IMR-90 (cell line): Measurements from ENCODE around the gene NR2C1. TPM values are rescaled to one million over a fixed set of nuclear protein-coding genes. Genes with fewer than 3 reads are reported as not detected.

ENCODE experiments used
- ATAC-seq: fragments of 200-7000 bp; cut with Tn5 transposase; 2 replicates; pipeline ENCODE4 v1.9.1; 2020; ENCODE audit warnings: low read depth, mild to moderate bottlenecking, moderate library complexity
- BruUV-seq: library from RNA; stranded (reverse); fragments of 400-500 nt; replicated peaks from 2 replicates; lab custom pipeline; 2021; lab: Mats Ljungman, UMichigan
- CTCF ChIA-PET: fragments of 300-600 bp; formaldehyde crosslinking; extraction: SDS; loops from one replicate; lab custom pipeline; 2021; ENCODE audit warnings: antibody characterized with exemption; lab: Yijun Ruan, JAX
- POLR2A ChIA-PET: fragments of 300-600 bp; sonication (Branson Sonifier 250); formaldehyde crosslinking; loops from one replicate; lab custom pipeline; 2022; ENCODE audit warnings: antibody characterized with exemption; ENCODE audit not compliant: unreplicated experiment; lab: Charles Lee
- DNase-seq: peaks from one replicate; pipeline ENCODE4 v3.0.0; 2013
- H2AFZ ChIP-seq: replicated peaks from 2 replicates; pipeline ENCODE3; 2013; ENCODE audit warnings: low read length, mild to moderate bottlenecking; ENCODE audit not compliant: poor library complexity
- H2AK5ac ChIP-seq: 2 replicates; pipeline ENCODE4 v1.6.1; 2013; ENCODE audit warnings: low read depth, low read length, inconsistent platforms
- H2AK9ac ChIP-seq: replicated peaks from 2 replicates; pipeline ENCODE3; 2013; ENCODE audit warnings: mild to moderate bottlenecking, low read depth, low read length, moderate library complexity; ENCODE audit not compliant: poor library complexity
- H2BK120ac ChIP-seq: 2 replicates; pipeline ENCODE4 v1.6.1; 2013; ENCODE audit warnings: low read depth, low read length, inconsistent platforms
- H2BK15ac ChIP-seq: 3 replicates; pipeline ENCODE4 v1.6.1; 2013; ENCODE audit warnings: low read depth, low read length, inconsistent platforms
- H2BK20ac ChIP-seq: 2 replicates; pipeline ENCODE4 v1.6.1; 2013; ENCODE audit warnings: low read depth, mild to moderate bottlenecking, inconsistent platforms, low read length, moderate library complexity
- H2BK5ac ChIP-seq: 2 replicates; pipeline ENCODE4 v1.6.1; 2013; ENCODE audit warnings: mild to moderate bottlenecking, low read depth, low read length, inconsistent platforms; ENCODE audit not compliant: poor library complexity, severe bottlenecking
- H3K14ac ChIP-seq: replicated peaks from 2 replicates; pipeline ENCODE4 v1.6.1; 2013; ENCODE audit warnings: low read depth, low read length, inconsistent platforms
- H3K18ac ChIP-seq: 2 replicates; pipeline ENCODE4 v1.6.1; 2013; ENCODE audit warnings: low read depth, low read length, control low read depth
- H3K23ac ChIP-seq: 2 replicates; pipeline ENCODE4 v1.6.1; 2013; ENCODE audit warnings: low read depth, low read length, inconsistent platforms
- H3K27ac ChIP-seq: 2 replicates; pipeline ENCODE4 v1.5.1; 2013; ENCODE audit warnings: mild to moderate bottlenecking, control low read depth, low read length; ENCODE audit not compliant: insufficient read depth
- H3K27me3 ChIP-seq: 2 replicates; pipeline ENCODE4 v1.6.1; 2013; ENCODE audit warnings: low read length; ENCODE audit not compliant: control insufficient read depth, insufficient read depth
- H3K36me3 ChIP-seq: 2 replicates; pipeline ENCODE4 v1.6.1; 2013; ENCODE audit warnings: low read length, mixed read lengths; ENCODE audit not compliant: control insufficient read depth, insufficient read depth
- H3K4ac ChIP-seq: 2 replicates; pipeline ENCODE4 v1.6.1; 2013; ENCODE audit warnings: low read depth, low read length, inconsistent platforms
- H3K4me1 ChIP-seq: 2 replicates; pipeline ENCODE4 v1.6.1; 2013; ENCODE audit warnings: low read length, mixed read lengths; ENCODE audit not compliant: control insufficient read depth, insufficient read depth
- H3K4me2 ChIP-seq: 2 replicates; pipeline ENCODE4 v1.6.1; 2013; ENCODE audit warnings: low read depth, mild to moderate bottlenecking, control low read depth, low read length, moderate library complexity
- H3K4me3 ChIP-seq: 2 replicates; pipeline ENCODE4 v1.5.1; 2013; ENCODE audit warnings: low read depth, mild to moderate bottlenecking, control low read depth, low read length, moderate library complexity; ENCODE audit not compliant: insufficient read depth
- H3K56ac ChIP-seq: 2 replicates; pipeline ENCODE4 v1.6.1; 2013; ENCODE audit warnings: low read length, inconsistent platforms; ENCODE audit not compliant: insufficient read depth; ENCODE audit errors: extremely low read depth
- H3K79me1 ChIP-seq, 2 experiments: 2 replicates each; pipeline ENCODE4 v1.6.1; 2013; ENCODE audit warnings: low read length in 2 of 2, inconsistent platforms in 1 of 2, low read depth in 1 of 2
- H3K9ac ChIP-seq: 2 replicates; pipeline ENCODE4 v1.6.1; 2013; ENCODE audit warnings: low read depth, low read length, control low read depth
- H3K9me1 ChIP-seq: 2 replicates; pipeline ENCODE4 v1.6.1; 2013; ENCODE audit warnings: low read length, inconsistent platforms; ENCODE audit not compliant: insufficient read depth
- H3K9me3 ChIP-seq: 2 replicates; pipeline ENCODE4 v1.6.1; 2013; ENCODE audit warnings: low read length; ENCODE audit not compliant: control insufficient read depth, insufficient read depth
- H4K20me1 ChIP-seq: 2 replicates; pipeline ENCODE4 v1.6.1; 2013; ENCODE audit warnings: low read length, inconsistent platforms; ENCODE audit not compliant: insufficient read depth
- H4K5ac ChIP-seq: 2 replicates; pipeline ENCODE4 v1.6.1; 2013; ENCODE audit warnings: mild to moderate bottlenecking, low read depth, low read length, control low read depth
- H4K8ac ChIP-seq, 2 experiments: 2 replicates each; pipeline ENCODE4 v1.6.1; 2013; ENCODE audit warnings: low read depth in 2 of 2, low read length in 2 of 2, control low read depth in 1 of 2, inconsistent platforms in 1 of 2
- H4K91ac ChIP-seq: 2 replicates; pipeline ENCODE4 v1.6.1; 2013; ENCODE audit warnings: low read depth, low read length, inconsistent platforms; ENCODE audit not compliant: insufficient read depth
- BHLHE40 ChIP-seq: fragments of 150-350 bp; IDR thresholded peaks from 2 replicates; pipeline ENCODE4 v1.6.1; 2016; ENCODE audit warnings: mild to moderate bottlenecking, low read depth, low read length
- CEBPB ChIP-seq: IDR thresholded peaks from 2 replicates; pipeline ENCODE4 v1.6.1; 2012; ENCODE audit warnings: low read depth, low read length, improper control_type of control experiment
- CHD1 ChIP-seq: IDR thresholded peaks from 2 replicates; pipeline ENCODE4 v1.6.1; 2012; ENCODE audit warnings: low read depth, low read length, improper control_type of control experiment
- CTCF ChIP-seq: conservative IDR thresholded peaks from 2 replicates; pipeline ENCODE4 v1.5.1; 2012; ENCODE audit warnings: mild to moderate bottlenecking, low read depth, low read length, improper control_type of control experiment
- ELK1 ChIP-seq: fragments of 150-350 bp; IDR thresholded peaks from 2 replicates; pipeline ENCODE4 v1.6.1; 2016; ENCODE audit warnings: low read depth, mild to moderate bottlenecking, low read length, moderate library complexity, borderline replicate concordance
- FOS ChIP-seq: fragments of 150-350 bp; IDR thresholded peaks from 2 replicates; pipeline ENCODE4 v1.6.1; 2016; ENCODE audit warnings: low read depth, low read length
- MAFK ChIP-seq: IDR thresholded peaks from 2 replicates; pipeline ENCODE4 v1.6.1; 2012; ENCODE audit warnings: low read depth, low read length, improper control_type of control experiment
- MAZ ChIP-seq: IDR thresholded peaks from 2 replicates; pipeline ENCODE4 v1.6.1; 2012; ENCODE audit warnings: low read depth, mild to moderate bottlenecking, low read length, improper control_type of control experiment, moderate library complexity, borderline replicate concordance
- NFE2L2 ChIP-seq: fragments of 150-350 bp; IDR thresholded peaks from 2 replicates; pipeline ENCODE4 v1.6.1; 2016; ENCODE audit warnings: low read depth, mild to moderate bottlenecking, low read length
- POLR2A ChIP-seq: IDR thresholded peaks from 2 replicates; pipeline ENCODE4 v1.6.1; 2012; ENCODE audit warnings: mild to moderate bottlenecking, low read depth, low read length
- RAD21 ChIP-seq: IDR thresholded peaks from 2 replicates; pipeline ENCODE4 v1.6.1; 2012; ENCODE audit warnings: low read length, improper control_type of control experiment
- RCOR1 ChIP-seq: IDR thresholded peaks from 2 replicates; pipeline ENCODE4 v1.6.1; 2012; ENCODE audit warnings: mild to moderate bottlenecking, low read length, improper control_type of control experiment; ENCODE audit not compliant: insufficient replicate concordance
- RFX5 ChIP-seq: IDR thresholded peaks from 2 replicates; pipeline ENCODE4 v1.8.0; 2012; ENCODE audit warnings: low read depth, mild to moderate bottlenecking, low read length, moderate library complexity
- SMC3 ChIP-seq: fragments of 150-350 bp; IDR thresholded peaks from 2 replicates; pipeline ENCODE4 v1.6.1; 2016; ENCODE audit warnings: low read depth, mild to moderate bottlenecking, antibody characterized with exemption, low read length, moderate library complexity
- USF2 ChIP-seq: fragments of 150-350 bp; IDR thresholded peaks from 2 replicates; pipeline ENCODE4 v1.6.1; 2017; ENCODE audit warnings: mild to moderate bottlenecking, antibody characterized with exemption, low read length, low read depth
- dilution Hi-C: fragments of 300-500 bp; cut with HindIII; formaldehyde crosslinking; loops from one replicate; pipeline ENCODE4 v1.14.3; 2018; ENCODE audit warnings: low sequenced_read_pairs; ENCODE audit not compliant: unreplicated experiment
- in situ Hi-C: fragments of 300-500 bp; cut with MboI; formaldehyde crosslinking; loops from 3 replicates; pipeline ENCODE4 v1.14.3; 2019; ENCODE audit warnings: low sequenced_read_pairs, inconsistent platforms, mixed read lengths
- intact Hi-C: fragments of 100-400 bp; cut with micrococcal nuclease; formaldehyde crosslinking; loops from 2 replicates; pipeline ENCODE4 v1.10.0; 2022
- polyA plus RNA-seq, 3 experiments: library from polyadenylated mRNA; depleted of rRNA; stranded (reverse); fragments of >200 nt; gene quantifications; 2 replicates each; pipeline ENCODE4 v1.2.3, GENCODE V29; 2012; ENCODE audit warnings: low replicate concordance in 1 of 3
- total RNA-seq: library from RNA; depleted of rRNA; stranded (reverse); fragments of >200 nt; gene quantifications from 2 replicates; pipeline ENCODE4 v1.2.3, GENCODE V29; 2012

Gene NR2C1
- total and polyA plus RNA-seq, 2 of the 4 experiments (the other 2 are of a cell fraction) = 12.7 to 14.1 TPM

- no peaks in the 10 kb centered on the region; the same call in 1 of the 2 replicates for H3K36me3 ChIP-seq
- intact Hi-C loops (loop anchor here (5.0 kb wide), 1 partner anchor 48 kb away; no protein-coding TSS in a partner anchor), in situ Hi-C loops (no loop called here), dilution Hi-C loops (no loop called here)
- no peak for ATAC-seq
- no peaks in the 10 kb centered on the region for H3K27me3 ChIP-seq
- no peak overlapping the region for H2BK20ac ChIP-seq
- BruUV-seq = no TSS peak
- H3K4me2 ChIP-seq = no peak overlapping the region
- H3K4me3 ChIP-seq = no peak overlapping the region
- H3K4ac ChIP-seq = no peak overlapping the region
- no peak overlapping the region for H4K8ac ChIP-seq
- TF ChIP-seq CTCF = no peak
- TF ChIP-seq ELK1 = no peak
- no peak for TF ChIP-seq MAFK
- no peak for TF ChIP-seq CEBPB
- TF ChIP-seq RFX5 = no peak
- no peak for TF ChIP-seq MAZ
- TF ChIP-seq POLR2A = no peak
- no peak for TF ChIP-seq RAD21
- no peak for TF ChIP-seq USF2
- no peak for TF ChIP-seq FOS
- TF ChIP-seq CHD1 = no peak
- no peak for TF ChIP-seq NFE2L2
- TF ChIP-seq RCOR1 = no peak
- TF ChIP-seq SMC3 = no peak
- TF ChIP-seq BHLHE40 = no peak
- no peaks in the 10 kb centered on the region for H4K20me1 ChIP-seq
- H3K56ac ChIP-seq = no peak overlapping the region
- no peaks in the 10 kb centered on the region for H3K4me1 ChIP-seq
- H3K23ac ChIP-seq = no peak overlapping the region
- no peak overlapping the region for H3K27ac ChIP-seq
- CTCF ChIA-PET = interaction anchor here (0.6 kb wide), 2 partner anchors 304 to 1226 kb away, joined by 3 to 5 read pairs; no protein-coding TSS in a partner anchor
- H4K91ac ChIP-seq = no peak overlapping the region
- POLR2A ChIA-PET = no interaction called here
- H3K14ac ChIP-seq = no peak overlapping the region
- H3K9ac ChIP-seq = no peak overlapping the region
- DNase-seq = no peak
- no peak overlapping the region for H2BK15ac ChIP-seq
- H4K5ac ChIP-seq = no peak overlapping the region
- H3K18ac ChIP-seq = no peak overlapping the region
- no peaks in the 10 kb centered on the region for H3K79me1 ChIP-seq
- no peaks in the 10 kb centered on the region for H3K9me1 ChIP-seq
- H2AK5ac ChIP-seq = no peak overlapping the region
- H2AK9ac ChIP-seq = no peak overlapping the region
- H2BK120ac ChIP-seq = no peak overlapping the region
- no peak overlapping the region for H2AFZ ChIP-seq
- no peak overlapping the region for H2BK5ac ChIP-seq
- no peaks in the 10 kb centered on the region for H3K9me3 ChIP-seq
Measured at GRCh38 chr12:95014554-95014953, 58.9 kb downstream of the NR2C1 start.
